BLaER1 treated with 17β-estradiol and CSF1 and Interleukin-3, amounts not matched to agents 10 nM and 100 nM (cell line): ENCODE measurements around the gene TUBGCP5.
A peak's percentile ranks its signal among the peaks of the same experiment; 100 is the strongest.
"Not testable (repeated sequence)": the region's sequence is repeated elsewhere in the genome, so short reads cannot be mapped to it uniquely, and the experiment has no call there.

Experiments used
- H3K27ac ChIP-seq, 11 experiments: shearing (Covaris generic); formaldehyde crosslinking; 2 replicates each; pipeline ENCODE4 v1.8.1; 2022
- H3K27me3 ChIP-seq, 11 experiments: shearing (Covaris generic); formaldehyde crosslinking; 2 replicates each; pipeline ENCODE4 v1.8.1; 2022
- H3K36me3 ChIP-seq, 11 experiments: shearing (Covaris generic); formaldehyde crosslinking; 2 replicates each; pipeline ENCODE4 v1.8.1; 2022
- H3K4me1 ChIP-seq, 10 experiments: shearing (Covaris generic); formaldehyde crosslinking; 2 replicates each; pipeline ENCODE4 v1.8.1; 2022
- H3K4me2 ChIP-seq, 11 experiments: shearing (Covaris generic); formaldehyde crosslinking; 2 replicates each; pipeline ENCODE4 v1.8.1; 2022
- H3K4me3 ChIP-seq, 10 experiments: shearing (Covaris generic); formaldehyde crosslinking; 2 replicates each; pipeline ENCODE4 v1.8.1; 2022
- H3K9ac ChIP-seq, 11 experiments: shearing (Covaris generic); formaldehyde crosslinking; 2 replicates each; pipeline ENCODE4 v1.8.1; 2022
- H3K9me3 ChIP-seq, 11 experiments: shearing (Covaris generic); formaldehyde crosslinking; replicated peaks in 1 of 11; 2 replicates each; pipeline ENCODE4 v1.8.1; 2022
- H4K20me1 ChIP-seq, 11 experiments: shearing (Covaris generic); formaldehyde crosslinking; 2 replicates each; pipeline ENCODE4 v1.8.1; 2022
- Cebpa-rat ChIP-seq, 11 experiments: shearing (Covaris generic); IDR thresholded peaks; 2 replicates each; pipeline ENCODE4 v1.8.1; 2022

The TUBGCP5 gene

GRCh38 chr15:23049984-23050628 is 10.7 kb upstream of the TUBGCP5 start:
- no peak for TF ChIP-seq Cebpa-rat (IDR thresholded peaks at IDR 0.05)
- Histone ChIP-seq H3K36me3 (no peaks in the 10 kb centered on the region), H3K4me2 (no peak overlapping the region), H3K9me3 (0 out of 22 replicates have a peak, but pooled peaks cover 0 to under 1% (median 0%) of the 10 kb centered on the region in 11 experiments), H4K20me1 (peaks cover 0 to 13% (median 0%) of the 10 kb centered on the region in 11 experiments; a peak in 6 of 22 replicates), H3K4me3 (no peak overlapping the region), H3K4me1 (no peaks in the 10 kb centered on the region), H3K27ac (no peak overlapping the region), H3K27me3 (no peaks in the 10 kb centered on the region), H3K9ac (no peak overlapping the region)

- not testable (repeated sequence) for H3K4me3 ChIP-seq, H3K4me1 ChIP-seq, H3K27me3 ChIP-seq, H3K36me3 ChIP-seq, H3K4me2 ChIP-seq, H3K9ac ChIP-seq, H3K27ac ChIP-seq
- Histone ChIP-seq H3K9me3 (peaks cover 0 to 11% (median 0%) of the 10 kb centered on the region in 11 experiments; a peak in 9 of 22 replicates), H4K20me1 (peaks cover 0 to 13% (median 0%) of the 10 kb centered on the region in 11 experiments; a peak in 6 of 22 replicates)
These were observed 9.4 kb upstream of the TUBGCP5 start for GRCh38 chr15:23048572-23049282.

- peaks cover 0 to 14% (median 0%) of the 10 kb centered on the region in 11 experiments; a peak in 9 of 22 replicates for H3K9me3 ChIP-seq
- H3K4me2 ChIP-seq, H3K27ac ChIP-seq, H3K9ac ChIP-seq, H3K27me3 ChIP-seq, H3K4me3 ChIP-seq, H3K36me3 ChIP-seq, H3K4me1 ChIP-seq, H4K20me1 ChIP-seq: not testable (repeated sequence)
These were observed 4.6 kb upstream of the TUBGCP5 start for GRCh38 chr15:23043987-23044386.

- not testable (repeated sequence) for H3K36me3 ChIP-seq, H3K9ac ChIP-seq, H3K4me1 ChIP-seq, H4K20me1 ChIP-seq, H3K27ac ChIP-seq, H3K27me3 ChIP-seq, H3K4me2 ChIP-seq, H3K4me3 ChIP-seq
- H3K9me3 ChIP-seq, result peaks cover 0 to 14% (median 0%) of the 10 kb centered on the region in 11 experiments; a peak in 9 of 22 replicates
These were observed 4.2 kb upstream of the TUBGCP5 start for GRCh38 chr15:23043535-23043934.

GRCh38 chr15:23041736-23042135 is 2.4 kb upstream of the TUBGCP5 start:
- Histone ChIP-seq H3K4me1 (peaks cover 13 to 20% (median 15%) of the 10 kb centered on the region in 10 experiments; a peak in 19 of 20 replicates), H3K9me3 (peaks cover 0 to 14% (median 0%) of the 10 kb centered on the region in 11 experiments; a peak in 9 of 22 replicates)
- H3K4me2 ChIP-seq, H3K9ac ChIP-seq, H4K20me1 ChIP-seq, H3K4me3 ChIP-seq, H3K36me3 ChIP-seq, H3K27me3 ChIP-seq, H3K27ac ChIP-seq: not testable (repeated sequence)

- peak overlapping the region; percentile 90 to 99 (median 96) for H3K9ac ChIP-seq
- TF ChIP-seq Cebpa-rat (IDR thresholded peaks at IDR 0.05), result no peak
- H3K4me1 ChIP-seq, result peaks cover 13 to 20% (median 15%) of the 10 kb centered on the region in 10 experiments; a peak in 19 of 20 replicates
- H3K27ac ChIP-seq, result peak overlapping the region; percentile 48 to 99 (median 95); a peak in 21 of 22 replicates
- H3K9me3 ChIP-seq, result peaks cover 0 to 11% (median 0%) of the 10 kb centered on the region in 11 experiments; a peak in 9 of 22 replicates
- H3K27me3 ChIP-seq, result no peaks in the 10 kb centered on the region
- H4K20me1 ChIP-seq, result no peaks in the 10 kb centered on the region
- H3K36me3 ChIP-seq, result peaks cover 7 to 24% (median 18%) of the 10 kb centered on the region in 11 experiments; a peak in 21 of 22 replicates
- H3K4me2 ChIP-seq, result peak overlapping the region; percentile 67 to 95 (median 81)
- peak overlapping the region; percentile 78 to 96 (median 87) for H3K4me3 ChIP-seq
These were observed 530 bp upstream of the TUBGCP5 start for GRCh38 chr15:23039917-23040281.

- Histone ChIP-seq H4K20me1 (no peaks in the 10 kb centered on the region), H3K4me3 (peak overlapping the region; percentile 78 to 96 (median 87)), H3K27ac (peak overlapping the region; percentile 73 to 99 (median 95)), H3K4me2 (peak overlapping the region; percentile 60 to 94 (median 81)), H3K27me3 (no peaks in the 10 kb centered on the region), H3K36me3 (peaks cover 18 to 36% (median 30%) of the 10 kb centered on the region in 11 experiments), H3K4me1 (peaks cover 13 to 20% (median 15%) of the 10 kb centered on the region in 10 experiments; a peak in 19 of 20 replicates), H3K9ac (peak overlapping the region; percentile 90 to 99 (median 96)), H3K9me3 (peaks cover 0 to 4% (median 0%) of the 10 kb centered on the region in 11 experiments; a peak in 8 of 22 replicates)
- no peak for TF ChIP-seq Cebpa-rat (IDR thresholded peaks at IDR 0.05)
These were observed 635 bp downstream of the TUBGCP5 start for GRCh38 chr15:23038726-23039142.

GRCh38 chr15:23035964-23036566 is 3.3 kb downstream of the TUBGCP5 start:
- no peak overlapping the region for H3K4me3 ChIP-seq
- H3K9me3 ChIP-seq, result no peaks in the 10 kb centered on the region
- H3K27me3 ChIP-seq, result no peaks in the 10 kb centered on the region
- peaks cover 13 to 20% (median 15%) of the 10 kb centered on the region in 10 experiments; a peak in 19 of 20 replicates for H3K4me1 ChIP-seq
- H3K27ac ChIP-seq, result no peak overlapping the region
- no peak overlapping the region for H3K9ac ChIP-seq
- H4K20me1 ChIP-seq, result no peaks in the 10 kb centered on the region; a peak in 1 of 22 replicates
- H3K4me2 ChIP-seq, result no peak overlapping the region
- no peak for TF ChIP-seq Cebpa-rat (IDR thresholded peaks at IDR 0.05)
- peaks cover 42 to 63% (median 56%) of the 10 kb centered on the region in 11 experiments for H3K36me3 ChIP-seq

- Histone ChIP-seq H3K9ac (no peak overlapping the region), H3K27me3 (no peaks in the 10 kb centered on the region), H3K4me3 (no peak overlapping the region), H3K9me3 (no peaks in the 10 kb centered on the region), H3K4me1 (peaks cover 7 to 15% (median 10%) of the 10 kb centered on the region in 10 experiments; a peak in 17 of 20 replicates), H3K36me3 (peaks cover 62 to 84% (median 77%) of the 10 kb centered on the region in 11 experiments), H4K20me1 (no peaks in the 10 kb centered on the region; a peak in 1 of 22 replicates), H3K27ac (no peak overlapping the region), H3K4me2 (no peak overlapping the region)
- no peak for TF ChIP-seq Cebpa-rat (IDR thresholded peaks at IDR 0.05)
These were observed 5.4 kb downstream of the TUBGCP5 start for GRCh38 chr15:23033979-23034378.
